HG03045 (cell line): ENCODE measurements around the gene STARD3.

Source experiments
- ATAC-seq: cut with Tn5 transposase; IDR thresholded peaks from one replicate; pipeline ENCODE4 v1.9.1; 2021; ENCODE audit warnings: mild to moderate bottlenecking, moderate library complexity; ENCODE audit not compliant: unreplicated experiment

Gene STARD3

GRCh38 chr17:39658346-39658745 lies 21.4 kb downstream of the STARD3 start:
- ATAC-seq = no peak

DNA sequence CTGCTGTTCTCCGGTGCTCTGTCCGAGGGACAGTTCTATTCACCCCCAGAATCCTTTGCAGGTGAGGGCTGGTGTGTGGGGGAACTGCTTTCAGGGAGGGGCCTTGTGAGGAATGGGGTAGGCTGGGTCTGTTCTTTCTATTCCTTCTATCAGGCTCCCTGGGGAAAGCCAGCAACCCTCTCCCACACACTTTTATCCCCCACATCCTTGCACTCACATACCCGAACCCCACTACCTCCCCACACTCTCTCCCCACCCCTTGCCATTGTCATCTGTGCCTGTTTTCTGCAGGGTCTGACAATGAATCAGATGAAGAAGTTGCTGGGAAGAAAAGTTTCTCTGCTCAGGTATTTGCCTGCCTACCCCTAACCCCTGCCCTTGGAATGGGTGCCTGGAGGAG lies 21.8 kb downstream of the STARD3 start:
- no peak for ATAC-seq

- ATAC-seq = no peak
These were observed 22.5 kb downstream of the STARD3 start for GRCh38 chr17:39659279-39660010.

DNA sequence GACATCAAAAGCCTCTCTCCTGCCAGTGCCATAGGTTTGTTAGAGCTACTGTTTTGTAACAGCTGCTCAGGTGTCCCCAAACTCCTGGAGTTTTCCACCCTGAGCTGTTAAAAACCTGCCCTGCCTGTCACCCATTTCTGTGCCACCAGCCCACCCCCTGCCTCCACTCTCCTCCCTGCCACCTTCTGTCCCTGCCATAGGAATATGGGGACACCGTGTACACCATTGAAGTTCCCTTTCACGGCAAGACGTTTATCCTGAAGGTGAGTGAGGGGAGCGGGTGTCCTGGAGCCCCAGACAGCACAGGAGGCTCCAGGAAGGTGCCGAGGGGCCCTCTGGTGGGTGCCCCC lies 23.0 kb downstream of the STARD3 start:
- ATAC-seq = no peak

GRCh38 chr17:39660397-39661385 lies 23.7 kb downstream of the STARD3 start:
- ATAC-seq = no peak

GRCh38 chr17:39661744-39662541 lies 25.0 kb downstream of the STARD3 start:
- no peak for ATAC-seq

GRCh38 chr17:39662551-39663339 lies 25.8 kb downstream of the STARD3 start:
- ATAC-seq = no peak

DNA sequence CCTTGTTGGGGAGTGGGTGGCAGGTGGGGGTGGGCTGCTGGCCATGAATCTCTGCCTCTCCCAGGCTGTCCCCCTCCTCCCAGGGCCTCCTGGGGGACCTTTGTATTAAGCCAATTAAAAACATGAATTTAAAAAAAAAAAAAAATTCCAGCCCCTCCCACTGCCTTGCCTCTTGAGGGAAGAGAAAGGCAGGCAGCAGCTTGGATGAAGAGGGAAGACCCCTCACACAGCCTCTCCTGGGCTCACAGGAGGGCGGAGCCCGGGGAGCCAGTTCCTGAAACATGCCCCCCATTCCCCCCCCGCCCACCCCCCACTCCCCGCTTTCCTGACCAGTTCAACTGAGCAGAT lies 26.4 kb downstream of the STARD3 start:
- no peak for ATAC-seq

DNA sequence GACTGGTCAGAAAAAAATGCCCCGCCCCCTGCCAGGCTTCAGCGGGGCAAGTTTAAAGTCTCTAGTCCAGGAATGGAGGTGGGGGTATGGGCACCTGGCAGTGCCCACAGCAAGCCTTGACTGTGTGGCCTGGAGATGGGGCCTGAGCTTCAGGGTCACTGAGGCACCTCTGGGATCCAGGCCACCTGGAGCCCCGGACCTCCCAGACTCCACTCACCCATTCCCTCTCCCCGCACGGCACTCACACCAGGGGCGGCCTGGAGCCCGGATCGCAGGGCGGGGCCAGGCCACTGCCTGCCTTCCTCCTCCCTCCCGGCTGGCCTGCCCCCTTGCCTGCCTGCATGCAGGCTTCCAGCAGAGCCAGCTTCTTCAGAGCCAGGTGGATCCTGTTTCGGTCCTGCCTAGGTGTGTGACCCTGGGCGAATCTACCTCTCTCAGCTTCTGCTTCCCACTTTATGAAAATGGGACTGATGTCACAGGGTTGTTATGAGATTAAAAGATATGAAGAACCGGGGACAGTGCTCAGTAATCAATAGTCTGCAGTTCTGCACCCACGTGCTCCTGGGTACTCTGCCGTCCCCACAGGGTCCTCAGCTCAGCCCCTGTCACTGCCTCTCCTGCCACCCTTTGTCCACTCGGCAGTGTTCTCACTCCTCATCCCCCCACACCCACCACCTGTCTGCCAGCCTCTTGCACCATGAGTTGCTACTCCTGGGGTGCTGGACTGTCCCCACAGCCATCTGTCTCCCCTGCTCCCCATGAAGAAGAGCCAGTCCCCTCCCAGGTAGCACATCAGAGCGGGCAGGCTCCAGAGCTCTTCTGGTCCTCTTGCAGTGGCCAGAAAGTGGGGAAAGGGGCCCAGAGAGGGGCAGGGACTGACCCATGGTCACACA lies 27.0 kb downstream of the STARD3 start:
- no peak for ATAC-seq

- no peak for ATAC-seq
These were observed 27.9 kb downstream of the STARD3 start, which contains the start of gene TCAP for GRCh38 chr17:39664581-39665561. Gene TCAP (plus strand): TSS chr17:39665349. CDS start chr17:39665360, 11 bp downstream.

- no peak for ATAC-seq
These were observed 28.8 kb downstream of the STARD3 start for GRCh38 chr17:39665642-39666224.

DNA sequence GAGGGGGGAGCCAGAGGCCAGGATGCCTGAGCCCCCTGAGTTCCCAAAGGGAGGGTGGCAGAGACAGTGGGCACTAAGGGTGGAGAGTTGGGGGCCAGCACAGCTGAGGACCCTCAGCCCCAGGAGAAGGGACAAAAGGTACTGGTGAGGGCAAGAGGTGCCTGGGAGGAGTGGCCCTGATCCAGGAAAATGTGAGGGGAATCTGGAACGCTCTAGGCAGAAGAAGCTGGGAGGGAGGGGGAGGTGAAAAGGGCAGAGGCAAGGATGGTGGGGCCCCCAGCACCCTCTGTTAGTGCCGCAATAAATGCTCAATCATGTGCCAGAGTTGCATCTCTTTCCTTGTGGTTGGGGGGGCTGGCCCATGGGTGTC lies 29.3 kb downstream of the STARD3 start:
- ATAC-seq = no peak

DNA sequence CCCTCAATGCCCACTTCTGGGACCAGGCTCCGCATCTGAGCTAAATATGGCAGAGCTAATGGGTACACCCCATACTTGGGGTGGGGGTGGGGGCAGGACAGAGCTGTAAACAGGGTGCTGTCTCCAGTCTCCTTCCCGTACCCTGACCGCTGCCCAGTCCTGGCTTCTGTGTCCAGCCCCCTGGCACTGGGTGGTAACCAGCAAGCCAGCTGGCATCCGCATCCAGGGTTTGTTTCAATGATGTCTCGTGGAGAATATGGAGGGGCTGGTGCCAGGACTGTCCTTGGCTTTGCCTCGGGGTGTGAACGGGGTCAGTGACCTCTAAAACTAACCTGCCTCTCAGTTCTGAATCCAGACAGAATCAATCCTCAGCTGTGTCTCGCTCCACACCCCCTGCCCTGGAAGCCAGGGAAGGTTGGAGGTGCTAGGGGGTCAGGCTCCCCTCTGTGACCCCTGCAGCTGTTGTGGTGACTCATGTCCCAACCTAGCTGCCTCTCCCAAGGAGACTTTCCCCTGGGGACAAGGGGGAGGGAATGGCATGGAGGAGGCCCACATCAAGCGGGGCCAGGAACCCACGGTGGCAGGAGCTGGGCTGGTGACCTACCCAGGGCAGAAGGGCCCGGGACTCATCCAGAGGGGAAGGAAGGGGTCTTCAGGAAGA lies 29.8 kb downstream of the STARD3 start:
- no peak for ATAC-seq

- no peak for ATAC-seq
These were observed 30.5 kb downstream of the STARD3 start for GRCh38 chr17:39667262-39667944.

GRCh38 chr17:39667945-39668924 lies 31.3 kb downstream of the STARD3 start, which contains the start of gene PNMT:
Gene PNMT (plus strand): TSS chr17:39668453. CDS start chr17:39668476, 23 bp downstream.
- ATAC-seq = no peak
